HEK293T (cell line): ENCODE data around the gene MYRFL.

Source experiments
- SP1 ChIP-seq: fragments of 450-650 bp; IDR thresholded peaks from 2 replicates; pipeline ENCODE4 v1.6.1; 2017
- SUZ12 ChIP-seq: fragments of 450-650 bp; IDR thresholded peaks from 2 replicates; pipeline ENCODE4 v1.6.1; 2016; ENCODE audit warnings: mild to moderate bottlenecking
- TF ChIP-seq, protein P1 (sequence below): fragments of 450-650 bp; IDR thresholded peaks from 2 replicates; pipeline ENCODE4 v1.6.1; 2016

DNA sequence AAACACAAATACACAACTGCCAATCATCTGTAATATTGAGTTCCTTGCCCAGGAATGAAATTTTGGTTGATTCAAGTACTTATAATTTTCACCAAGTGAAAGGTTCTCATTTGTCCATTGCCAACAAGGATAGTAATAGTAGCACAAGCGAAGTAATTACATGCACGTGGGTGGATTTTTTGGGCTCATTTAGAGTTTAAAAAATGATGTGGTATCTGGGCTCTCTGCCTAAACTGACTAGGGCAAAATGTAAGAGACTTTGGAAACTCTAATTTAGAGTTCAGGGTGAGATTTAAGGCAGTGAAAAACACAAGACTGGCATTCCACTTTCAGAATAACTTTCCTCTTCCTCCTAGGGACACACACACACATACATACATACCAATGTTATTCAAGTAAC lies 111.7 kb downstream of the MYRFL start:
- TF ChIP-seq SP1: no peak
- TF ChIP-seq SUZ12: no peak
- TF ChIP-seq, protein P1, sequence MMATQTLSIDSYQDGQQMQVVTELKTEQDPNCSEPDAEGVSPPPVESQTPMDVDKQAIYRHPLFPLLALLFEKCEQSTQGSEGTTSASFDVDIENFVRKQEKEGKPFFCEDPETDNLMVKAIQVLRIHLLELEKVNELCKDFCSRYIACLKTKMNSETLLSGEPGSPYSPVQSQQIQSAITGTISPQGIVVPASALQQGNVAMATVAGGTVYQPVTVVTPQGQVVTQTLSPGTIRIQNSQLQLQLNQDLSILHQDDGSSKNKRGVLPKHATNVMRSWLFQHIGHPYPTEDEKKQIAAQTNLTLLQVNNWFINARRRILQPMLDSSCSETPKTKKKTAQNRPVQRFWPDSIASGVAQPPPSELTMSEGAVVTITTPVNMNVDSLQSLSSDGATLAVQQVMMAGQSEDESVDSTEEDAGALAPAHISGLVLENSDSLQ: no peak
